MM.1S (cell line): ENCODE results near the gene SPPL2C.

Experiments used
- DNase-seq: peaks from one replicate; pipeline ENCODE4 v3.0.0-alpha.2; 2015
- H2AFZ ChIP-seq: fragments of 300-600 bp; sonication (generic); 2 replicates; pipeline ENCODE4 v1.6.0; 2016; ENCODE audit warnings: antibody characterized with exemption, low read length
- H3F3A ChIP-seq: fragments of 300-600 bp; sonication (generic); 2 replicates; pipeline ENCODE4 v1.6.1; 2016; ENCODE audit warnings: mild to moderate bottlenecking, antibody characterized with exemption, low read length, moderate library complexity, mixed read lengths; ENCODE audit not compliant: insufficient read depth
- H3K27ac ChIP-seq: fragments of 300-600 bp; sonication (generic); 2 replicates; pipeline ENCODE4 v1.5.1; 2016; ENCODE audit warnings: mild to moderate bottlenecking, low read length
- H3K27me3 ChIP-seq: fragments of 300-600 bp; sonication (generic); replicated peaks from 2 replicates; pipeline ENCODE4 v1.6.0; 2016; ENCODE audit warnings: low read length; ENCODE audit not compliant: insufficient read depth
- H3K36me3 ChIP-seq: fragments of 300-600 bp; sonication (generic); replicated peaks from 2 replicates; pipeline ENCODE4 v1.6.1; 2016; ENCODE audit warnings: mild to moderate bottlenecking, low read length, mixed read lengths; ENCODE audit not compliant: insufficient read depth
- H3K4me1 ChIP-seq: fragments of 300-600 bp; sonication (generic); 2 replicates; pipeline ENCODE4 v1.6.1; 2016; ENCODE audit warnings: low read length, mixed read lengths
- H3K4me2 ChIP-seq: fragments of 300-600 bp; sonication (generic); 2 replicates; pipeline ENCODE4 v1.6.0; 2016; ENCODE audit warnings: low read depth, low read length
- H3K4me3 ChIP-seq: fragments of 300-600 bp; sonication (generic); 2 replicates; pipeline ENCODE4 v1.5.1; 2016; ENCODE audit warnings: low read length, mixed read lengths
- H3K79me2 ChIP-seq: fragments of 300-600 bp; sonication (generic); 2 replicates; pipeline ENCODE4 v1.6.1; 2016; ENCODE audit warnings: mixed run types, low read length, mixed read lengths
- H3K9ac ChIP-seq: fragments of 300-600 bp; sonication (generic); 2 replicates; pipeline ENCODE4 v1.6.1; 2016; ENCODE audit warnings: low read length, mixed read lengths
- H3K9me2 ChIP-seq: fragments of 300-600 bp; sonication (generic); replicated peaks from 2 replicates; pipeline ENCODE4 v1.6.1; 2016; ENCODE audit warnings: mild to moderate bottlenecking, low read length, mixed read lengths; ENCODE audit not compliant: insufficient read depth
- H3K9me3 ChIP-seq: fragments of 300-600 bp; sonication (generic); replicated peaks from 2 replicates; pipeline ENCODE4 v1.6.1; 2016; ENCODE audit warnings: mild to moderate bottlenecking, low read length, mixed read lengths; ENCODE audit not compliant: insufficient read depth
- H4K20me1 ChIP-seq: fragments of 300-600 bp; sonication (generic); 2 replicates; pipeline ENCODE4 v1.6.1; 2016; ENCODE audit warnings: mild to moderate bottlenecking, low read length, moderate library complexity, mixed read lengths; ENCODE audit not compliant: insufficient read depth
- CTCF ChIP-seq: fragments of 300-600 bp; sonication (generic); IDR thresholded peaks from 2 replicates; pipeline ENCODE4 v1.5.1; 2016; ENCODE audit warnings: antibody characterized with exemption, low read length, mixed read lengths
- EZH2 ChIP-seq: fragments of 300-600 bp; sonication (generic); optimal IDR thresholded peaks from 2 replicates; pipeline ENCODE3; 2017; ENCODE audit warnings: low read depth, mild to moderate bottlenecking, antibody characterized with exemption, low read length, mixed read lengths
- EZH2phosphoT487 ChIP-seq: fragments of 300-600 bp; sonication (generic); IDR thresholded peaks from 2 replicates; pipeline ENCODE4 v1.6.1; 2018; ENCODE audit warnings: antibody characterized with exemption, low read length

Gene SPPL2C

DNA sequence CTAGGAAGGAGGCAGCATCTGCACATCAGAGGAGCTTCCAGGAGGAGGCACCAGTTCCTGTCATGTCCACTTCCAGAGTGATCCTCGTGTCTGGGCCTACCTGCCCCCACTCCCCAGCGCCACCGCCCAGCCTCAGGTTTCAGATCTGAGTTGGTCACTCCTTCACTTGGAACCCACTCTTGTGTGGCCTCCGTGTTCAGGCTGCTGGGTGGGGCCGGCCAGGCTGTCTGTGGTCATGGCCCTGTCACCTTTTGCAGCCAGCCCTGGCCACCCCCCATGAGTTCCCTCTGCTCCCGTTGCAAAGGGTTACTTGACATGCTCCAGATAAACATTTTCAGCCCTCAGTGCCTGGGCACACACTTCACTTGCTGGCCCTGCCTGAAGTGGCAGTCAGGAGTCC, 26.6 kb upstream of the SPPL2C start:
- H3K27ac ChIP-seq, result no peak overlapping the region
- TF ChIP-seq EZH2 (no peak), EZH2phosphoT487 (no peak), CTCF (no peak)

DNA sequence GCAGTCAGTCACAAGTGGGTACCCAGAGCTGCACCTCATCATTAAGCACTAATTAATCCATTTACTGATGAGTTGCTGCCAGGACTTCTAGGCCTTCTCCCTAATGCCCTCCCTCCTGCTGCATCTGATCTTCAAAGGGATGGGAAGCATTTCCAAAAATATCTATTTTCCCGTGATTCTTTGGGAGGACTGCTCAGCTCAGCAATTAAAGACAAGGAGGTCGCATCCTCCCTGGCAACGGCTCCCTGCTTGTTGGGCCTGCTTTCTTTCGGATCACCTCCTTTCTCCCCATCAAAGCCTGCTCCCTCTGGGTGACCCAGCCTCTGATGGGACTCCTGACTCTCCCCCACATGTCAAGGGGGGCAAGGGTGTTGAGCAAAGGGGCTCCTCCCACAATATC, 26.0 kb upstream of the SPPL2C start:
- no peaks in the 10 kb centered on the region for H3K79me2 ChIP-seq
- no peaks in the 10 kb centered on the region for H3K36me3 ChIP-seq
- DNase-seq, result no peak
- no peak overlapping the region for H3K9ac ChIP-seq
- no peak overlapping the region for H3K4me3 ChIP-seq
- no peaks in the 10 kb centered on the region for H3F3A ChIP-seq
- H3K4me2 ChIP-seq, result no peak overlapping the region
- no peak overlapping the region for H3K27ac ChIP-seq
- H3K4me1 ChIP-seq, result 0 out of 2 replicates have a peak, but pooled peaks cover under 1% of the 10 kb centered on the region
- H3K27me3 ChIP-seq, result peaks cover 37% of the 10 kb centered on the region
- no peaks in the 10 kb centered on the region for H3K9me3 ChIP-seq
- H4K20me1 ChIP-seq, result no peaks in the 10 kb centered on the region
- no peak overlapping the region for H2AFZ ChIP-seq
- no peaks in the 10 kb centered on the region for H3K9me2 ChIP-seq
- TF ChIP-seq EZH2phosphoT487 (no peak), CTCF (no peak), EZH2 (no peak)

More for the DNA sequence above, 26.6 kb upstream of the SPPL2C start:
- Histone ChIP-seq H3K36me3 (no peaks in the 10 kb centered on the region), H3F3A (no peaks in the 10 kb centered on the region), H3K9me3 (no peaks in the 10 kb centered on the region), H3K9me2 (no peaks in the 10 kb centered on the region), H3K4me3 (no peak overlapping the region), H3K79me2 (no peaks in the 10 kb centered on the region), H3K4me2 (no peak overlapping the region), H4K20me1 (no peaks in the 10 kb centered on the region), H2AFZ (no peak overlapping the region), H3K4me1 (no peaks in the 10 kb centered on the region), H3K9ac (no peak overlapping the region), H3K27me3 (peaks cover 41% of the 10 kb centered on the region)
- DNase-seq, result no peak

DNA sequence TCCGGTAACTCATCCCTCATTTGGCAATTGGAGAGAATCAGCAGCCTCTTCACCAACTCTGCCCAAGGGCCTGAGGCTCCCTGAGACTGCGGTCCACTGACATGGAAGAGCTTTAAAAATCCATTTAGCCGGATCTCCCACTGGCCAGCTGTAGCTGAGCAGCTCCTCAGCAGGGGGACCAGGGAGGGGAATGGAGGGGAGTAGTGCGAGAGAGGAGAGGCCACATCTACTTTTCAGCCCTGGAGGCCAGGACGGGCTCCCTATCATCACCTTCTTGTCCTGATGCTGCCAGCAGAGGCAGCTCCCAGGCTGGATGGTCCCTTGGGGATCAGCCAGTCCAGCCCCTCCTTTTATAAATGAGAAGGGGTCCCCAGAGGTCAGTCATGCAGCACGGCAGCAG, 25.0 kb upstream of the SPPL2C start:
- peaks cover 33% of the 10 kb centered on the region for H3K27me3 ChIP-seq
- no peak overlapping the region for H3K27ac ChIP-seq
- H3K4me3 ChIP-seq, result no peak overlapping the region
- 0 out of 2 replicates have a peak, but pooled peaks cover 2% of the 10 kb centered on the region for H3K4me1 ChIP-seq
- no peak overlapping the region for H3K4me2 ChIP-seq
- no peaks in the 10 kb centered on the region for H3K9me2 ChIP-seq
- no peaks in the 10 kb centered on the region for H3K9me3 ChIP-seq
- no peaks in the 10 kb centered on the region for H4K20me1 ChIP-seq
- H2AFZ ChIP-seq, result no peak overlapping the region
- no peaks in the 10 kb centered on the region for H3K79me2 ChIP-seq
- no peak for TF ChIP-seq CTCF
- TF ChIP-seq EZH2phosphoT487, result no peak
- TF ChIP-seq EZH2, result no peak
- no peak overlapping the region for H3K9ac ChIP-seq
- no peak for DNase-seq
- no peaks in the 10 kb centered on the region for H3K36me3 ChIP-seq
- H3F3A ChIP-seq, result no peaks in the 10 kb centered on the region
